GM12892 (cell line): ENCODE data around the gene VMP1.

Experiments
- POLR2A ChIP-seq: IDR thresholded peaks from 2 replicates; pipeline ENCODE4 v1.6.1; 2011; ENCODE audit warnings: low read depth, low read length, control low read depth
- TAF1 ChIP-seq: IDR thresholded peaks from 2 replicates; pipeline ENCODE4 v1.6.1; 2011; ENCODE audit warnings: low read depth, mild to moderate bottlenecking, control low read depth, low read length, borderline replicate concordance

DNA sequence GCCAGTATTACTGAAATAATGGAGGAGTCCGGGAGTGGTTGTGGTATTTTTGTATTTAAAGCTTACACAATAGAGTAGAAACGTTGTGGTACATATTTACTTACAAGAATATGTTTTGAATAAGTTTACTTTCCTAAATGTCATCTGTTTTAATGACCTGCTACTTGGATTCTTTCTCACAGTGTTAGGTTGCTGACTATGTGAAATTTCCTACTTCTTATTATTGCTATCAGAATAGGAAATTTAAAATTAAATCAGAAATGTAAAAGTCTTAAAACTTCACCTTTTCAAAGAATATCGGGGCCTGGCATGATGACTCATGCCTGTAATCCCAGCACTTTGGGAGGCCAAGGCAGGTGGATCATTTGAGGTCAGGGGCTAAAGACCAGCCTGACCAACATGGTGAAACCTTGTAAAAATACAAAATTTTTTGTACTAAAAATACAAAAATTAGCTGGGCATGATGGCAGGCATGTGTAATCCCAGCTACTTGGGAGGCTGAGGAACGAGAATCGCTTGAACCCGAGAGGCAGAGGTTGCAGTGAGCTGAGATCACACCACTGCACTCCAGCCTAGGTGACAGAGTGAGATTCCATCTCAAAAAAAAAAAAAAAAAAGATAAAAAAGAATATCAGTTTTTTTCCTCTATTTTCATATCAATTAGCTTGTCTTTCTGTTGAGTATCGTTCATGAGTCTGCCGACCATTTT, 77.8 kb downstream of the VMP1 start:
- TF ChIP-seq TAF1 (no peak), POLR2A (no peak)
